Activated CD4-positive, CD25-positive, alpha-beta regulatory T cell treated with anti-CD3 and anti-CD28 coated beads, Interleukin-2, amount 50 U/mL, for 72 hours (primary cell): ENCODE measurements around the gene BEAN1.
A peak's percentile ranks its signal among the peaks of the same experiment; 100 is the strongest.
"Not testable (repeated sequence)": the region's sequence is repeated elsewhere in the genome, so short reads cannot be mapped to it uniquely, and the experiment has no call there.

Experiments used
- DNase-seq: peaks from one replicate; pipeline ENCODE4 v3.0.0; 2021

Gene BEAN1

DNA sequence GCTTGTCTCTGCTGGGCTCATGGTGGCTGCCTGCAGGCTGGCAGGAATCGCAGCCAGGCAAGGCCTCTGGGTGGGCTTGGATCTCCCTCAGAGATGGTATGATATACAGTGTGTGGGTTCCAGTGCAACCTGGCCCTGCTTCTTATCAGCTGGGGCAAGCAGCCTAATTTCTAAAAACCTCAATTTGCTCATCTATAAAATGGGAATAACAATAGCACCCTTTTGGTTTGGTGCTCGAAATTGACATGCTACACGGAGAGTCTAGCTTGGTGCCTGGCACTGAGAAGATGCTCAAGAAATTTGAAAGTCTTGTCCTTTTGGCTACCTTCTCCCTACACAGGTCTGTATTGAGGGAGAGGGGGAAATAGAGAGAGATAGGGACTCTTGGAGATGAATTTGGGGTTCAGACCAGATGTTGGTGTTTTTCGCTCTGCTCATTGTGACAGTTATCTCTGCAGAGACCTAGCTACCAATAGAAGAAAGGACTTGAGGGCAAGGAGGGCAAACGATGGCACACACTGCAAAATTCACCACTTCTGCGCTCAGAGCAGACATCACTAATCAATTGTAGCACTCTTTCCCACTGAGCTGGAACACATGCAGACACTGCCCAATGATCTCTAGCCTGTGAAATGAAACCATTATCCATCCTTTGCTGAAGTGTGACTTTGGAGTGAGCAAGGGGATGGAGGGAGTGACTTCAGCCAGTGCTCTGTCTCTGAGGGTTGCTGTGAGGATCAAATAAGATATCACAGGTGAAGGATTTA, 15.6 kb downstream of the BEAN1 start:
- DNase-seq, result peak; percentile 11

DNA sequence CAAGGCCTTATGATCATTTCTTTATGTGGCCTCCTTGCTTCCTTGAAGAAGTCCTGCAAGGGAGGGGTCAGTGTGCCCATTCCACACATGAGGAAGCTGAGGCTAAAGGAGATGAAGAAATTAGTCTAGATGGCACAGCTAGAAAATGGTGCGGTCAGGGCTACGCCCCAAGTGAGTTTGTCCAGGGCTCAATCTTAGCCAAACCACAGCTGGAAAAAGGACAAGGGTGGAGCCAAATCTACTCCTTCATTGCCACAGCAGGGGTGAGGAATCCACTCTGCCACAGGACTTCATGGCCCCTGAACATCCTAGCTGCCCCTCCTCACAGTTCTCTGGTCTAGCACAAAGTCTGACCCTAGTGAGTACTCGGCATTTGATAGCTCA, 16.2 kb downstream of the BEAN1 start:
- no peak for DNase-seq

DNA sequence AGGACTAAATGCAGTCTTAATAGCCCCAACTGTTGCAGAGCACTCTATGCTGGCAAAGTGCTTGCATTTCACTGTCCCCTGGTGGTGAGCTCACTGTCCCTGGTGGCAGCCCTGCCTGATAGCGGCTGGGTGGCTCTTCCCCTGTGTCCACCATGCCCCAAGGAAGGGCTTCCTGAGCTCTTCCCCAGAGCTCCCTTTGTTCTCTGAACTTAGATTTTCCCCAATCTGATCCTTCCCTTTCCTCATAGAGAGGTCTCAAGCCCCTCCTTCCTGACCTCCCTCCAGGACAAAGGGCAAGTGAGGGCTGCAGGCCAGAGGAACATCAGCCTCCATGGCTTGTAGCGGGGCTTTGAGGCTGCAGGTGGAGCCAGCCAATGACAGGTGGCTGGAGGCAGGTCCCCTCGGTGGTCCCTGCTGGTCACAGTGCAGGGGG, 17.0 kb downstream of the BEAN1 start:
- DNase-seq, result peak; percentile 9

DNA sequence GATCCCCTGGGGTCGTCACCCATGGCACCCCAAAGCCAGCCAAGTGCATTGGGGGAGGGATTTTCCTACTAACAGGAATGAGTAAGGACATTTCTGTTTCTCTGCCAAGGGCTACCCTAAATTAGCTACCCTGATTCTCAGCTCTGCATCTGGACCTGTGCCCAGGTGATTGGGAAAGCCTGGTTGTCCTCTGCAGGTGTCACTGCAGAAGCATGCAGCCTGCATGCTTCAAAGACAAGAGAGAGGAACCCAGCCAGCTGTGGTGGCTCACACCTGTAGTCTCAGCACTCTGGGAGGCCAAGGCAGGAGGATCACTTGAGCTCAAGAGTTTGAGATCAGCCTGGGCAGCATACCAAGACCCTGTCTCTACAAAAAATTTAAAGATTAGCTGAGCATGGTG, 19.6 kb downstream of the BEAN1 start:
- DNase-seq, result no peak

DNA sequence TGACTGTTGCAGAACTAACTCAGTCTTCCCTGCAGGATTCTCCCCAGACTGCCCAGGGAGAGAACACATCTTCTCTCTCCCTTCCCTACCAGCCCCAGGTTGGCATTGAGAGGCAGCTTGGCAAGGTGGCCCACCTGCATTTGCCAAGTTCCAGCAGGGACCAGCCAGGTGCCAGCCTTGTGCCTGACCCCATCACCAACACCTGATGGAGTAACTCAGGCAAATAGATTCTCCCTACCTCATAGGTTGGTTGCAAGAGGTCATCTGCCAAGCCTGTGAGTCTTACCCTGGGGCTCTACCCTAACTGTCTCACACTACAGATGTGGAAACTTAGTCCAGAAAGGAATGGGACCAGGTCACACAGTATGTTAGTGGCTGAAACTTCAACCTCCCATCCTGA, 20.4 kb downstream of the BEAN1 start:
- DNase-seq, result no peak

DNA sequence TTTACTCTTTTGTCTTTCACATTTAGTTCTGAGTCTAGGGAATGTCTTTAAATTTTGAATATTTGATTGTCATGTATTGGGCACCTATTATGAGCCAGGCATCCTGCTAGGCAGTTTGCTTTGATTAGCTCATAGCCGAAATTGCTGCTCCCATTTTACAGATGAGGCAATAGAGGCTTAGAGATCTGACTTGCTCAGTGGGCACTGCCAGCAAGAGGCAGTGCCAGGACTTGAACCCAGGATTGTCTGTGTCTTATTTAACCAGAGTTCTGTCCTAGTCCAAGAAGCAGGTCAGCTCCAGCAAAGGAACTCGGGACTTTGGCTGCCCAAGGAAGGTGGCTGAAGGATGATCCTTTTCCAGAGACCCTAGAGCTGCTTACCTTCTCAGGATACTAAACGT, 24.5 kb downstream of the BEAN1 start:
- DNase-seq, result no peak

DNA sequence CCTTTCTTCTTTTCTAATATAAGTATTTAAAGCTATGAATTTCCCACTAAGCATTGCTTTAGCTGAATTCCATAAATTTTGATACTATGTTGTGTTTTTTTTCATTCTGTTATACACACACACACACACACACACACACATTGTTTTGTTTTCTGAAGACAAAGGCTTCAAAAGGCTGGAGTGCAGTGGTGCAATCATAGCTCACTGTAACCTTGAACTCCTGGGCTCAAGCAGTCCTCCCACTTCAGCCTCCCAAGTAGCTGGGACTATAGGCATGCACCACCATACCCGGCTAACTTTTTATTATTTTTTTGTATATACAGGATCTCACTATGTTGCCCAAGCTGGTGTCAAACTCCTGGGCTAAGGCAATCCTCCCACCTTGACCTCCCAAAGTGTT, 26.1 kb downstream of the BEAN1 start:
- DNase-seq, result not testable (repeated sequence)

DNA sequence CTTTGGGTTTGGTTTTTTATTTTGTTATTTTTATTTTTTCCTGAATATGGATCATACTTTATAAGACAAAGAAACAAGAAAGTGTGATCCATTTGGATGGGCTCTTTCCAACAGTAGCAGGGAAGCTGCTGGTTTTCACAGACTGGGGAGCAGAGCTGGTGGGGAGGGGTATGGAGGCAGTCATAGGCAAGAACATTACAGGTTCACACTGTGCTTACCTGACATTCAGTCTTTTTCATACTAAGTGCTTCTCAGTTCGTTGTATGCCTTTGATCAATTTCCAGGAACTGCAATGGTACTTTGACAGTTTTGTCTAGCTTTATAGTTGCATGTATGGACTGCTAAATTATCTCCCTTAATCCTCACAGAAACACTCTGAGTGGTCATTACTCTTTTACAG, 27.7 kb downstream of the BEAN1 start:
- DNase-seq, result no peak

DNA sequence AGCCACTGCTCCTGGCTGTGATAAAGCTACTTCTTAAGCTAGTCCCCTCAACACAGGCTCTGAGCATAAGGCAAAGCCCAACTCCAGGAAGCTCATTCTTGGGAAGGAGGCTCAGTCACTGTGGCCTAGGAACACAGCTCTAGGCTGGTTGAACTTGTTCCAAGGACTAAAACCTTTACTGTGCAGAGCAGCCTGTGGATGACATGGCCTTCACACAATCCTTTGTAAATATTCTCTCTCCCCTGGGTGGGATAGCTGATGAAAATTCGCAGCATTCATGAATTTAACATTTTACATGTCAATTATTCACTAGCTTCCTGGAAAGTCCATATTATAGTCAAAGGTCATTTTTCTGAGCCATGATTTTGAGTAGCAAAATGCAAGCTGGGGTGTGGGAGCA, 28.9 kb downstream of the BEAN1 start:
- no peak for DNase-seq

DNA sequence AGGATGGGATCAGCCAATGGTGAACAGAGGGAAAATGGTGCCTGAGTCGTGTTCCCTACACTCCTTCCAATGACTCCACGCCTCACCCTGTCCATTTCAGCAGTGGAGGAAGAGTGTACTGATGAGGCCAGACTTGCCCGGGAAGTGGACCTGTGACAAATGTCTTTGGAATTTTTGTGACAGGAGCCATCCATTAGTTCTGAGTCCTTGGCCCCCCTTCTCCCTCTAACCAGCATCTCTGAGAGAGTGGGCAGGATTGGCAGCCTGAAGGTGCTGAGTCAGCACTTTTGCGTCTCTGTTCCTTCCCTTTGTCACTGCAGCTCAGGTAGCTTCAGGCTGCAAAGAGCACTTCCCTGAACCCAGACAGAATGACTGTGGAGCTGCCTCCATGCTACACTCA, 30.8 kb downstream of the BEAN1 start:
- no peak for DNase-seq

DNA sequence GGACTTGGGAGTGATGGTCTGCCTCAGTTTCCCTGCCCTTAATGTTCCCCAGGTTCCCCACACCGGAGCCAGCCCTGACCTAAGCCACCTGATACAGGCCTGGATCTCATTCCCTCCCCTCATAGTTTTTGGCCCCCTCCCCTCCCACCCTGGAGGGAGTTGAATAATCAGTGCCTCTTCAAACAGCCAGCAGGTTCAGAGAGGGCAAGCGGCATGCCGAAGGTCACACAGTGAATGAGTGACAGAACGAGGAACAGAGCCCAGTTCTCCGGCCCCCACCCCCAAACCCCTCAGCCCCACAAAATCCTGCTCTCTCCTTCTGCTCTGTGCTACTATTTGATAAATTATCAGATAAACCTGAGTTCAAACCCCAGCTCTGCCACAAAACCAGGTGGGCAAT, 31.2 kb downstream of the BEAN1 start:
- DNase-seq, result no peak

DNA sequence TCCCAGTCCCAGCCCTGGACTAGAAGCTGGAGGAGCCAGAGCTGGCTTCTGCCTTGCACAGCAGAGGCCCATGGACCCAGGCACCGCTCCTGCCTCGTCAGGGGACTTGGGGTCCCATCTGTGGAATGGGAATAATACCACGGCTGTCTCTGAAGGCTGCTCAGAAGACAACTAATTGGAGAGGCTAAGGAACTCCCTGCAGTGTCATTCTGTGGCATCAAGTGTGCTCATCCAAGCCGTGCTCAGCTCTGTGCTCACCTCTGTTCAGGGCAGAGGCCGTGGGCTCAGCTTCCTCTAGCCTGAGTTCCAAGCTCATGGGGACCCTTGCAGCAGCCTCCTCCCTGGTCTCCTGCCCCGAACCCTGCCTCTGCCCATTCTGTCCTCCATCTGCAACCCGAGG, 31.8 kb downstream of the BEAN1 start:
- no peak for DNase-seq

DNA sequence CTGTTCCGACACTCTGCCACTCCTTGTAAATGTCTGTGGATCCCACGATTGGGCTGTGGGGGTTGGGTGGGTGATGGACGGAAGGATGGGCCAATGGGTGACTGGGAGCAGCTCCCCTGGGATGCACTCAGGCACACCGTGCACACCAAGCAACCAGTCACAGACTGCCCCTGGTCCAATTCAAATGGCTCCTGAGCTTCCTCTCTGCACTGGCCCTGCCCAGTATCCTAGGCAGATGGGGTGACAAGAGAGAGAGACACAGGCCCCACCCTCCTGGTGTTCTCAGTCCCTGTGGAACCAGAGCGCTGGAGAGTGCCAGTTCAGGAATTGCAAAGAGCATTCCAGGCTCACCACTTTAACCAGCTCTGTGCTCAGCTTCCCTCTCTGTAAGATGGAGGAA, 32.8 kb downstream of the BEAN1 start:
- no peak for DNase-seq

DNA sequence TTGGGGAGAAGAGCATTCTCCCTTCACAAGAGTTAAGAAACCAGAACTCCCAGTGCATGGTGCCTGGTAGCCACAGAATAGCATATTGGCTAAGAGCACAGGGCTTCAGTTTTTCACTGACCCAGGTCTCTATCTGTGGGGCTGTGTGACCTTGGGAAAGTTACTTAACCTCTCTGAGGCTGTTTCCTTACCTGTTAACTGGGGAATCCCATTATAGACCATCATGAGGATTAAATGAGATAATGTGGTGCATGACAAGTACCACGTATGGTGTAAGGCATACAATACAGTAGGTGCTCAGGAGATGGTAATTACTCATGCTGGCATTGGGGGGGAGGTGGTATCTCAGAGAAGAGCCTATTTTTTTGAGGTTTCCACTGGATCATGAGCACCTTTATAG, 33.6 kb downstream of the BEAN1 start:
- DNase-seq, result no peak

DNA sequence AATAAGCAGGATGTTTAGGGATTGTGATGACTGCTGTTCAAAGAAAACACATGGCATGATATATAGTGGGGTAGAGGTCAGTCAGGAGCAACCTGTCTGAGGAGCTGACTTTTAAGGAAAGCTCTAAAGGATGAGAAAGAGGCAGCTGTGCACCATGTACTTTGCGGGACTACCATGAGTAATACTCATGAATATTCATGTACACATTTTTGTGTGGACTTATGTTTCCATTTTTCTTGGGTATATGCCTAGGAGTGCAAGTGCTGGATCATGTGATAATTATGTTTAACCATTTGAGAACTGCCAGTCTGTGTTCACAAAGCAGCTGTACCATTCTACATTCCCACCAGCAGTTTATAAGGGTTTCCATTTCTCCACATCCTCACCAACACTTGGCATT, 35.8 kb downstream of the BEAN1 start:
- DNase-seq, result no peak

DNA sequence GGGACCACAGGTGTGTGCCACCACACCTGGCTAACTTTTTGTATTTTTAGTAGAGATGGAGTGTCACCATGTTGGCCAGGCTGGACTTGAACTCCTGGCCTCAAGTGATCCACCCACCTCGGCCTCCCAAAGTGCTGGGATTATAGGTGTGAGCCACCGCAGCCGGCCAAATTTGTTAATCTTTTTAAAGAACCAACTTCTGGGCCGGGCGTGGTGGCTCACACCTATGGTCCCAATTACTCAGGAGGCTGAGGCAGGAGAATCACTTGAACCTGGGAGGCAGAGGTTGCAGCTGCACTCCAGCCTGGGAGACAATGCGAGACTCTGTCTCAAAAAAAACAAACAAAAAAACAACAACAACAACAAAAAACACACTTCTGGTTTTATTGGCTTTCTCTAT, 38.9 kb downstream of the BEAN1 start:
- DNase-seq, result not testable (repeated sequence)

DNA sequence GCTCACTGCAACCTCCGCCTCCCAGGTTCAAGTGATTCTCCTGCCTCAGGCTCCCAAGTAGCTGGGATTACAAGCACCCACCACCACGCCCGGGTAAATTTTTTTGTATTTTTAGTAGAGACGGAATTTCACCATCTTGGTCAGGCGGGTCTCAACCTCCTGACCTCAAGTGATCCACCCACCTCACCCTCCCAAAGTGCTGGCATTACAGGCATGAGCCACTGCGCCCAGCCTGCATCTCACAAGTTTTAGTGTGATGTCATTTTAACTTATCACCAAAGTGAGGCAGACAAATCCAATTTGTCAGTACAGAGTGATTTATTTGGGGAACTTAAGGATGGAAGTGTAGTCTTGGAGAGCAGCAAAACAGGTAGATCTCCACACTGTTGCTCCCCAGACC, 39.5 kb downstream of the BEAN1 start:
- not testable (repeated sequence) for DNase-seq

DNA sequence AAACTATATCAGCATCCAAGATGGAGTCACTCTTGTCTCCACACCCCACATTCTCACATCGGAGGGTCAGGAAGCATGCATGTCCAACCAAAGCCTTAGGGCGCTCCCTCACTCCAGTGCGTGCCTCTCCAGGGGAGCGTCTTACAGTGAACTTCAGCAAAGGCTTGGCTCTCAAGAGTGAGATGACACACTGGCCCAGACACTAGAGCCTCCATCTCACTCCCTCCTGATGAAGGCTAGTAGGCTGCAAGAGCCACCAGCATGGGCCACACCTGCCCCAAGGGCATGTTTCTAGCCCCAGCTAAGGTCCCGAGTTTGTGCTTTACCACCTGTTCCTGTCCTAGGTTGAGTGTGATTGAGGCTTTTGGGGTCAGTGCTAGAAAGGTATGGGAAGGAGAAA, 40.5 kb downstream of the BEAN1 start:
- no peak for DNase-seq

DNA sequence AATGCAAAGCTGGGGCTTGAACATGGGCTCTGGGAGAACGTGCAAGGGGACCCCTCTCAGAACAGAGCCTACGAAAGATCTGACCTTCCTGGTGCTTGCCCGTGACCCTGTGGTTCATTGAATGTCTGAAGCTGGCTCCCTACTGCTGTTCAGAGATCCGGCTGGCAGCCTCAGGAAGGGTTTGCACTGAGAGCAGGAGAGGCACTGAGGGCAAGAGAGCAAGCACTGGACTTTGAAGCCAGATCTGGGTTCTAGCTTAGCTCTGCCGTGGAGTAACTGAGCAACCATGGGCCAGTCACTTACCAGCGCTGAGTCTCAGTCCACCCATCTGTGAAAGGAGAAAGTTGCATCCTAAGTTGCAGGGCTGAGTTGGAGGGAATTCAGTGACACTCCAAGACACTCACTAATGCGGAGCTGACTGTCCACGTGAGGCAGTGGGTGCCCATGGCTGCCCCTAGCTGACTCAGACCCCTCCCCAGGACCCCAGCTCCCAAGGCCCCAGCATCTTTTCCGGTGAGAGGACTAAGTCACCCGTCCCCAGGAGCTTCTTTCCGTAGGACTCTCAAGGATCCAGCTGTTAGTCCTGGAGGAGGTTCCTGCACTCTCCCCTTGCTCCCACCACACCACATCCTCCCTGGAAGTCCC, 41.3 kb downstream of the BEAN1 start:
- DNase-seq, result no peak

DNA sequence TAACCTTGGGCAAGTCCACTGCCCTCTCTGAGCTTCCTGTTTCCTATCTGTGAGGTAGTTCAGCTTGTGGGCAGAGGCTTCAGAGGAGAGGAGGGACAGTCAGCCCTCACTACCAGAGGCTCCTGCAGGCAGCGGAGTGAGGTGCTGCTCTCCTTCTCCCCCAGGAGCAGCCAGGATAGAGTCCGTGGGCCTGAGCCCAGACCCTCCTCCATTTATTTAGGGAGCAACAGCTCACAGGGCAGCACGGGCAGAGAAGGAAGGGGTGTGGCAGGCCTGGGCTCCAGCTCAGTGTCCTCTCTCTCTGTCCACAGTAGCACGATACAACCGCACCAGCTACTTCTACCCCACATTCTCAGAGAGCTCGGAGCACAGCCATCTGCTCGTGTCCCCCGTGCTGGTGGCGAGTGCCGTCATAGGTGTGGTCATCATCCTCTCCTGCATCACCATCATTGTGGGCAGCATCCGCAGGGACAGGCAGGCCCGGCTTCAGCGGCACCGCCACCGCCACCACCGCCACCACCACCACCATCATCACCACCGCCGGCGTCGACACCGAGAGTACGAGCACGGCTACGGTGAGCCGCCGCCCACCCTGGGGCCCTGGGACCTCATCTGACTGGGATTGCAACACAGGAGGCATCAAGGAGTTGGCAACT, 42.3 kb downstream of the BEAN1 start:
- DNase-seq, result no peak

DNA sequence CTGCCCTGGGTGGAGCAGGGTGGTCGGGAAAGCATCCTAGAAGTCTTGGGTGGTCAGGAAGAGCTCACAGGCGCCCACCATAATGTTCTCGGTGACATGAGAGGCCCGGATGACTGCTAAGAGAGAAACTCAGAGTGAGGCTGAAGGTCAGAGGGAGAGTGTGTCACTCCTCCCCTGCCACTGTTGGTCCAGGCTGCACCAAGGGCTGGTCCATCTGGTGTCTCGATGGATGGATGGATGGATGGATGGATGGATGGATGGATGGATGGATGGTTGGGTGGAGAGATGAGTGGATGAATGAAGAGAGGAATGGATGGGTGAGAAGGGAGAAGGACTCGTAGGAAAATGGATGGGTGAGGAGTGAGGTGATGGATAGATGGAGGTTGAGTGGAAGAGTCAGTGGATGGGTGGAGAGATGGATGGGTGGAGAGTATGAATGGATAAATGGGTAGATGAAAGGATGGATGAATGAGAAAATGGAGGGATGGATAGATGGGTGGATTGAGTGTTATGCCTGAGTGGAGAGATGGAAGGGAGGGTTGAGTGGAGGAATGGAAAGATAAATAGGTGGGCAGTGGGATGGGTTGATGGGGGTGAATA, 43.0 kb downstream of the BEAN1 start:
- DNase-seq, result no peak

DNA sequence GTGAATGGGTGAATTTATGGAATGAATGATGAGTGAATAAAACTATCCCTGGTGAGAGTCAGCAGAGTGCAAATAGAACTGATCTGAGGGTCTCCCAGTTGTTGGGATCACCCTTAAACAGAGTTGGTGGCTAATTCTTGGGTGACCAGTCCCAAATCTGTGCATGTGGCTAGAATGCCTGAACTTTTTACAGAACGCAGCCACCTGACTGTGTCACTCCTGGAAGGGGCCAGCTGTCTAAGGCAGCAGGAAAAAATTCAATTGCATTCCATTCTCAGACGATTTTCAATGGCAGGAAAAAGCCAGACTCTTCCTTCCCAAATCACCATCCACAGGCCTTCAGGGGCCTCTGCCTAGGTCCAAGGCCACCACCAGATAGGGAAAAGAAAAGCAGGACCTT, 43.5 kb downstream of the BEAN1 start:
- DNase-seq, result no peak

DNA sequence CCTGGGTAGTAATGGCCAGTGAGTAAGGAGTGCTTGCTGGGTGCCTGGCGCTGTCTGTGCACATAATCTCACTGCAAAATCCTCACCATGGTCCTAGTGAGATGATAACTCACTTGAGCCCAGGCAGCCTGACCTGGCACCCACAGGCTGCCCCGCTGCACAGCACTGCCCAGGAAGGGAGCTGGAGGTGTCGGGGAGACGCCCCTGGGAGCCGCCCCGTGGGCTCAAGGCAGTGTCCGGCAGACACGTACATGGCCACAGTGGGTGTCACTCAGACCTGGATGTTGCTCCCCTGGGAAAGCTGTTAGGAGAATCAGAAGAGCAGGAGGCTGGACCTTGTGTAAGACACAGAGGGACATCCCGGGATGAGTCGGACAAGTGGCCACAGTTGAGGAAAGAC, 44.2 kb downstream of the BEAN1 start:
- DNase-seq, result no peak
